Measurements from ENCODE around the gene SPRY1.

- TF ChIP-seq EZH2 (IDR thresholded peaks at IDR 0.05; ENCODE audit: insufficient read depth, poor library complexity, severe bottlenecking) (no peak), EZH2phosphoT487 (IDR thresholded peaks at IDR 0.05; ENCODE audit: insufficient read depth, low read depth) (no peak)
These were observed 35.3 kb upstream of the SPRY1 start for GRCh38 chr4:123361195-123361861.

Data from GM23248 (cell line).